GM19099 (cell line): ENCODE measurements around the gene OR10G6.

ENCODE experiments used
- POLR2A ChIP-seq: IDR thresholded peaks from 3 replicates; pipeline ENCODE4 v1.6.1; 2011; ENCODE audit warnings: low read depth; ENCODE audit not compliant: insufficient read length; ENCODE audit errors: extremely low read depth

Gene OR10G6

GRCh38 chr11:123995119-123995518 is at the start of gene OR10G6:
TSS of gene OR10G6 (minus strand) at chr11:123995161. CDS start at chr11:123995161, 0 bp downstream.
- TF ChIP-seq POLR2A = no peak

GRCh38 chr11:124043420-124043819 is 48.5 kb upstream of the OR10G6 start:
- TF ChIP-seq POLR2A = no peak

- no peak for TF ChIP-seq POLR2A
These were observed 46.3 kb upstream of the OR10G6 start, which contains the start of gene OR10G7 for GRCh38 chr11:124041254-124041653. TSS of gene OR10G7 (minus strand) at chr11:124041325. CDS start at chr11:124039001, 2,324 bp downstream.

- TF ChIP-seq POLR2A = no peak
These were observed 44.6 kb upstream of the OR10G6 start for GRCh38 chr11:124039557-124039956.

GRCh38 chr11:124036666-124037065 is 41.7 kb upstream of the OR10G6 start:
- TF ChIP-seq POLR2A = no peak

GRCh38 chr11:124026498-124026897 is 31.5 kb upstream of the OR10G6 start, which contains the start of gene OR10G8:
TSS of gene OR10G8 (plus strand) at chr11:124026798. CDS start at chr11:124029623, 2,825 bp downstream.
- no peak for TF ChIP-seq POLR2A

GRCh38 chr11:124012697-124013096 is 17.7 kb upstream of the OR10G6 start, which contains the start of gene OR10G4:
TSS of gene OR10G4 (plus strand) at chr11:124012997. CDS start at chr11:124015575, 2,578 bp downstream.
- TF ChIP-seq POLR2A = no peak

GRCh38 chr11:123979311-123979710 is 15.7 kb downstream of the OR10G6 start:
- TF ChIP-seq POLR2A = no peak

GRCh38 chr11:123977731-123978347 is 17.1 kb downstream of the OR10G6 start, which contains the start of gene OR10S1:
TSS of gene OR10S1 (minus strand) at chr11:123977781. CDS start at chr11:123977664, 117 bp downstream.
- TF ChIP-seq POLR2A = no peak

- TF ChIP-seq POLR2A = no peak
These were observed 18.0 kb downstream of the OR10G6 start for GRCh38 chr11:123976770-123977560.

GRCh38 chr11:123973816-123974215 is 21.1 kb downstream of the OR10G6 start:
- no peak for TF ChIP-seq POLR2A

- no peak for TF ChIP-seq POLR2A
These were observed 38.2 kb downstream of the OR10G6 start for GRCh38 chr11:123956752-123957151.

GRCh38 chr11:123945132-123945531 is 49.8 kb downstream of the OR10G6 start:
- TF ChIP-seq POLR2A = no peak
